Kidney glomerular epithelial cell (primary cell): ENCODE data around the gene PPY.
A peak's percentile ranks its signal among the peaks of the same experiment; 100 is the strongest.
"Not testable (repeated sequence)": the region's sequence is repeated elsewhere in the genome, so short reads cannot be mapped to it uniquely, and the experiment has no call there.

Source experiments
- DNase-seq: peaks from one replicate; lab custom pipeline; 2025; lab: John Stamatoyannopoulos, UW

Gene PPY

DNA sequence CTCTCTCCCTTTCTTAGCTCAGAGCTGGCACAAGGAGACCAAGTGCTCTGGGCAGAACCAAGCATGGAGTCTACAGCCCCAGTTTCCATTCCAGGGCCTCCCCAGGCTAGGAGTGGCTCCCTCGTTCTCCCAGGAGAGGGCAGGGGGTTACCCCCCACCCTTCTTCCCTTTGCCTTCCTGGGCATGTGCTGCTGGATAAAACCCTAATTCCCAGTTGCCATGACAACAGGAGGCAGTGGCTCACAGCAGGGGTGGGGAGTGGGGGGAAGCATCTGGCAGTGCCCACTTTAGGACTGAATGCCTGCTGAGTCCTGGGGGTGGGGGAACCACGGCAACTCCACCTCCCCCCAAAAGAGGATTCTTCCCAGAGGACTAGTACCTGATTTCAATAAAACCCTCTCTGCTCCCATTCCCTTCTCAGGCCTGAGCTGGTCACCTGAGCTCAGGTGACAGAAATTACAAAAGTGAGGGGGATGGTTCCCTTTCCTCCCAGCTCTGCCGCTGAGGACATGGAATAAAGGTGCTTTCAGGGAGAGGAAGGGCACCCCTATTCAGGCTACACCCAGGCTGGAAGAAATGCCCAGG, 36.8 kb downstream of the PPY start:
- DNase-seq: no peak

DNA sequence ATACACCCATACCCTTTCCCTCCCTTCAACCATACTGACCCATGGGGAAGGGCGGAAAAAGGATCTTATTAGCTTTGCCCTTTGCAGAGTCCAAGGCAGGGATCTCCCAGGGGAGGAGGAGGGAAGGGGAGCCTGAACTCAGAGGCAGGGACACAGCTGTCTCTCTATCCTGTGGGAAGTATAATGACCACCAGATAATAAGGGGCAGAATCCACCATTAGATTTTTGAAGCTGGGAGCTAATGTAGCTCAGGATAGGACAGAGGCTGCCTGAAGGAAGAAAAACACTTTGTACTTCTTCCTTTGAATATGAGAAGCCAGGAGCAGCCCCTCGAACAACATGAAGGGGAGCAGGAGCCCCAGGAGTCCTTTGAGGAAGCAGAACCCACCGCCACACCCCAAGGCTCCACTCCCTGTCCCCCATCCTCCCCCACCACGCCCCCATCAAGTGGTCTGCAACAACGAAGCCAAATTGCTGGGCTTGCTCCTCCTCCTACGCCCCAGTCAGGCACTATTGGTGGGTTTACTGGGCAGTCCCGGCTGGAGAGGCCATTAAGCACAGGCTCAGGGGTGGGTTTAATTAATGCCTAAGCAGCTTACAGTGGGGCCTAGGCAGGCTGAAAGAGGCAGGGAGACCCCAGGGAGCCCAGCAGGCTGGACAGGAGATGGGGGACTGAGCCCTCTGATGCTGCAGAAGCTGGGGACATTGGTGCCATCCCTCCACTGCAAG, 40.3 kb downstream of the PPY start:
- DNase-seq: no peak

DNA sequence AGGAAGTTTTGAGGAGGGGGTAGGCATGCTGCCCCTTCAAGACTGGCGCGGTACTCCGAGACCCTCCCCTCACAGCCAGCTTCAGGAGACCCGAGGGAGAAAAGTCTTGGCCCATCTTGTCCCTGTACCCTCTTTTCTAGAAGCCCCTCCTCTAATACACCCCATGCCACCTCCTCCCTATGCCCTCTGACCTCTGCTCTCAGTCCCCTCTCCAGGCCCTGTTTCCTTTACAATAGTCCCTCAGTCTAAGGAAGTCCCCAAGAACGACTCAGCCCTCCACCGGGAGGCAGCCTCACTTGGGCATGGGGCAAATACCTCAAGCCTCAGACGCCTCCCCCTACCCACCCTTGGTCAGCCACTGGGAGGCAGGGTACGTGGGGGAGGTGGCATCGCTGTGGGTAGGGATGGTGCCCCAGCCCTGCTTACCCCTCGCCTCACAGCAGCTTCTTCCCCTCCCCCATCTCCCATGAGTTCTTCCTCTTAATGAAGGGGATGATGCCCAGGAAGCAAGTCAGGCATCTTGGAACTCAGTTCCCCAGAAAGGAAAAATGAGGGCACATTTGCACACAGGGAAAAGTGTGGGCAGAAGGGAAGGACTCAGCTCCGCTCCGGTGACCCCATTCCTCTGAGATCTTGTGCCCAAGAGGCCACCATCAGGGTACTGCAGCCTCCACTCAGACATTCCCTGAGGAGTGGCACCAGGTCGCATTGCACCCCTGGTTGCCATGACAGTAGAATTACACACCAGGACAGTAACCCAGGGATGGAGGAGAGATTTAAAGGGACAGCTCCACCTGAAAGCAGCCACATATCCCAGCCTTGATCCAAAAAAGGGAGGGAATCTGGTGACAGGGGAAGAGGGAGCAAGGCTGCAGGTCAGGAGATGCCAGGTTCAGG, 41.2 kb downstream of the PPY start:
- DNase-seq: no peak

- DNase-seq: peak; percentile 75
Measured at GRCh38 chr17:43900183-43900857, 42.0 kb downstream of the PPY start.

GRCh38 chr17:43898446-43898845, 43.8 kb downstream of the PPY start:
- no peak for DNase-seq

DNA sequence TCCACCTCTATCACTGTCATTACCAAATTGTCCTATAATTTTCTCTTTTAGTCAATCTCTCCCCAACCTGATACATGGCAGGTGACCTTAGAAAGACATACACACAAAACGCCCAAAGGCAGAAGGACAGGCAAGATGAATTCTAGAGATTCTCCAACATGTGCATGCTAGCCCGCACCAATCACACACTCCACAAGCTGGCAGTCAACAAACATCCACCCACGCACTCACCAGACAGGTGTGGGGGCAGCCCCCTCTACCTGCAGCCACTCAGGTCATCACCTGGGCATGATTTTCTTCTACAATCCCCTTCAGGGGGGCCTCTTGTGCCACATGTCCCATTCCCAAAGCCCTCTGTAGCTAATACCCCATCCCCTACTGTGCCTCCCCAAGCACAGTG, 44.4 kb downstream of the PPY start:
- DNase-seq: no peak

DNA sequence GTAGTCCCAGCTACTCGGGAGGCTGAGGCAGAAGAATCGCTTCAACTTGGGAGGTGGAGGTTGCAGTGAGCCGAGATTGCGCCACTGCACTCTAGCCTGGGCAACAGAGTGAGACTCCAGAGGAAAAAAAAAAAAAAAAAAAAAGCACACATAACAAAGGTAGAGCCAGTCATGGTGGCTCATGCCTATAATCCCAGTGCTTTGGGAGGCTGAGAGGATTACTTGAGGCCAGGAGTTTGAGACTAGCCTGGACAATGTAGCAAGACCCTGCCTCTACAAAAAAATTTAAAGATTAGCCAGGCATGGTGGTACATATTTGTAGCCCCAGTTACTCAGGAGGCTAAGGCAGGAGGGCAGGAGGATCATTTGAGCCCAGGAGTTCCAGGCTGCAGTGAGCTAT, 47.8 kb downstream of the PPY start:
- DNase-seq: not testable (repeated sequence)

DNA sequence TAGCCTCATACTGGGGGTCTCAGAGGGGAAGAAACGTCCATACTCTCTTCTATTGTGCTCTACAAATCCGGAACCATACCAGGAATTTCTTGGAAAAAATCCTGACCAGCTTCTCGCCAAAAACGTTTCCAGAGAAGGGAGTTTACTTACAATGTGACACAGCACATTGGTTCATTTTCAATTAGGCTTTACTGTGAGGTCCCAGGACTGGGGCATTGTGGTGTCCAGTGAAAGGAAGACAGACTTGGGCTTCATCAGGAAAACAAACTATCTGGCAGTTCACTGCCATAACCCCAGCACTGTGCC, 49.7 kb downstream of the PPY start:
- no peak for DNase-seq

DNA sequence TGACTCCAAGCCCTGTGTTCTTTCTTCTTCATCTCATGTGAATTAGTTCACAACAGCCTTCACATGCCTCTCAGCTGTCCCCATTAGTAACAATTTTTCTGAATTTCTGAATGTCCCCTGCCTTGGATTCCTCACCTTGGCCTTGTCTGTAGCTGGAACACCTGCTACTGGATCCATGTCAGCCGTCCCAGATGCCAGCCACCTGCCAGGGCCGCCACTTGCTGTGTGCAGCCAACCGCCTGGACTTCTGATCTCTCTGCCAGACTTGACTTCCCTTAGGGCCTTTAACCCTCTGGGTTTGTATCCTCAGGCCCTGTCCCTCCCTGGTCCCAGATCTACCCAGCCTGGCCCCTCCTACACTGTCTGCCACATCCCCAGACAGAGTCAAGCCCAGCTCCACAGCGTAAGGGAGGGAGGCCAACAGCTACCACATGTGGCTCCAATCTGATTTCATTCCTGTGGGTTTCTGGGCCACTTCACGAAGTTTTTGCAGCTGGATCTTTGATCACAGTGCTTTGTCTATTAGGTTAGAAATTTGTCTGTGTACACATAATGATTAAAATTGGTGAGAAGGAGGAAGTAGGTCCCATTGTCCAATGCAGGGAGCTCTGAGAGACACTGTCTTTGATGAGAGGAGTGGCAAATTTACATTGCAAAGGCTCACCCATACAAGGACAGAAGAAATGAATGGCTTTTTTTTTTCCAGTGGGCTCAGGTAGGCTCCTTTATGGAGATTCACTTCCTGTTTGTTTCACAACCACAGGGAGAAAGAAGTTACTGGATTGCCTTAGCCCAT, 50.2 kb downstream of the PPY start:
- no peak for DNase-seq
